ENCODE results near the gene GAB2.

GRCh38 chr11:78346799-78347198, 70.8 kb downstream of the GAB2 start:
- TF ChIP-seq JUND (IDR thresholded peaks at IDR 0.05; ENCODE audit: low read depth, low read length) (no peak), EGR1 (IDR thresholded peaks at IDR 0.05; ENCODE audit: borderline replicate concordance in 1 of 2, low read depth in 2 of 2, low read length in 2 of 2) (no peak), SREBF1 (IDR thresholded peaks at IDR 0.05; ENCODE audit: low read length) (no peak), USF1 (IDR thresholded peaks at IDR 0.05; ENCODE audit: borderline replicate concordance, extremely low read length, insufficient read depth, low read depth, low read length) (no peak), REST (IDR thresholded peaks at IDR 0.05; ENCODE audit: low read depth, low read length) (no peak), NRF1 (conservative IDR thresholded peaks at IDR 0.05; ENCODE audit: low read depth, low read length) (no peak), CTCF (IDR thresholded peaks at IDR 0.05 in 2 of 3, conservative IDR thresholded peaks at IDR 0.05 in 1 of 3; ENCODE audit: control insufficient read depth in 2 of 3, extremely low read depth in 1 of 3, insufficient read depth in 1 of 3, low read depth in 3 of 3, low read length in 3 of 3) (no peak), ZBTB33 (IDR thresholded peaks at IDR 0.05) (no peak), ELK1 (IDR thresholded peaks at IDR 0.05; ENCODE audit: low read depth, low read length) (no peak), ATF2 (IDR thresholded peaks at IDR 0.05; ENCODE audit: low read length) (no peak), SIN3A (IDR thresholded peaks at IDR 0.05; ENCODE audit: low read depth, low read length) (no peak)
